Pons (tissue), 1 donor: ENCODE measurements around the gene TP73.
A peak's percentile ranks its signal among the peaks of the same experiment; 100 is the strongest.

Experiments
- DNase-seq: peaks from one replicate; pipeline ENCODE4 v3.0.0-alpha.2; 2016; ENCODE audit warnings: low spot score

Gene TP73

DNA sequence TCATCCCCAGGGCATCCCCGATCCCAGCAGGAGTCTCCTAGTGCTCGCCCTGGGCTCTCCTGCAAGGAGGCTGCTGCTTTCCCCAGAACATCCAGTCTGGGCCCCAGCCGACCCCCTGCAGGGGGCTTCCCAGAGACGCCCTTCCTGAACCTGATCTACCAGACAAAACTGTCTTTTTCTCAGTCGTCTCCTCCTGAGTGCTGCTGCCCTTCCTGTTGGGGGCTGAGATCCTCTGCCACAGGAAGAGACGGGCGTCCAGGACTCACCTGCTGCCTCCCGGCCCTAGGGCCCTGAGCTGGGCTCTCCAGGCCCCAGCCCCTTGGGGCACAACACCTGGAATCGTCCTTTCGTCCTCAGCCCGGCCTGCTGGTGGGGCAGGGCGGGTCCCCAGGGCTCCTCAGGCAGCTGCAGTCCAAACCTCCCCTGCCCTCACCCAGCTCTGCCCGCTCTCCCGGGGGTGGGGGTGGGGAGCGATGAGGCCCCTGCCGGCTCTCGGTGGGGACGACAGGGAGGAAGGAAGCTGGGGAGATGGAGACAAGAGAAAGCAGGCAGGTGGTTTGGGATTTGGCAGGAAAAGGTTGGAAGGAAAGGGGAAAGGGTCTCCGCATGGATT lies 36.9 kb downstream of the TP73 start:
- no peak for DNase-seq

DNA sequence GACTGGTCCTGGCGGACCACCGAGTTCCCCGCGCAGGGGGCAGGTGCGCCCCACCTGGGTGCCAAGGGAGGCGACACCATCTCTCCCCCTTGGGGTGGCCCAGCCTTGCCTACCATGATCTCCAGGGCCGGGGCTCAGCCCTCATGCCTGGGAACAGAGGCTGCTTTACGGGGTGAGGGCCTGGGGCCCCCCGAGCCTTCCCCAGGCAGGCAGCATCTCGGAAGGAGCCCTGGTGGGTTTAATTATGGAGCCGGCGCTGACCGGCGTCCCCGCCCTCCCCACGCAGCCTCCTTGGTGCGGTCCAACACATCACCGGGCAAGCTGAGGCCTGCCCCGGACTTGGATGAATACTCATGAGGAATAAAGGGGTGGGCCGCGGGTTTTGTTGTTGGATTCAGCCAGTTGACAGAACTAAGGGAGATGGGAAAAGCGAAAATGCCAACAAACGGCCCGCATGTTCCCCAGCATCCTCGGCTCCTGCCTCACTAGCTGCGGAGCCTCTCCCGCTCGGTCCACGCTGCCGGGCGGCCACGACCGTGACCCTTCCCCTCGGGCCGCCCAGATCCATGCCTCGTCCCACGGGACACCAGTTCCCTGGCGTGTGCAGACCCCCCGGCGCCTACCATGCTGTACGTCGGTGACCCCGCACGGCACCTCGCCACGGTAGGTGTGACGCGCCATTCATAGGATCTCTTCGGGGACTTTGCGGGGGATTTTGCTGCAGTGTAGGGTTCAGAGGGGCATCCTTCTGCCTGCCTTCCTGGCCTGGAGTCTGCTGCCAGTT lies 38.2 kb downstream of the TP73 start:
- no peak for DNase-seq

DNA sequence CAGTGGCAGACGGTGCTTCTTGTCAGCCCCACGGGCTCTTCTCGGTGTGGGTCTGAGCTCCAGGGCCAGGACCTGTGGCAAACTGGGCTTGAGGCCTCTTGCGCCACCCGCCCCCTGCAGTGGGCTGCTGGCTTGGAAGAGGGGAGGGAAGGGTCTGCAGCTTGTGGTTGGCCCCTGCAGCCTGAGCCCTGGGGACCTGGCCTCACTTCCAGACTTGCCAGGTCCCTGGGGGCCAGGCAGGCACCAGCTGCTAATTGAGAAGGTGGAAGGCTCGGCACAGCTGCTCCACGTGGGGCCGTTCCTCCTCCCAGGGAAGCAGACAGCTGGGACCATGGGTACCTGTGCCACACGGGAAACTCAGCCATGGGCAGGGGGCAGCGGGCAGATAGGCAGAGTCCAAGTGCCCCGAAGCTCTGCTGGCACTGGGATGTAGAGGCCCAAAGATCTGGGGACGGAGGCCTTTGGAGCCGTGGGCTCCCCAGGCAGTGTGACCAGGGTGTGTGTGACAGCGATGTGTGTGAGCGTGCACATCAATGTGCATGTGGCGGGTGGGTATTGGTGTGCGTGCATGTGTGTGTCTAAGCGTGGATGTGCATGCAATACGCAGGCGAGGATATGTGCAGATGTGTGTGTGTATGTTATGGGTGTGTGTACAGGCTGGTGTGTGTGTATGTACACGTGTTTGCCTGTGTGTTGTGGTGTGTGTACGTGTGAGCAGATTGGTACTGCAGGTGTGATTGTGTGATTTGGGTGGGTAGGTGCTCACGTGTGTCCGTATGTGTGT lies 39.3 kb downstream of the TP73 start:
- no peak for DNase-seq

DNA sequence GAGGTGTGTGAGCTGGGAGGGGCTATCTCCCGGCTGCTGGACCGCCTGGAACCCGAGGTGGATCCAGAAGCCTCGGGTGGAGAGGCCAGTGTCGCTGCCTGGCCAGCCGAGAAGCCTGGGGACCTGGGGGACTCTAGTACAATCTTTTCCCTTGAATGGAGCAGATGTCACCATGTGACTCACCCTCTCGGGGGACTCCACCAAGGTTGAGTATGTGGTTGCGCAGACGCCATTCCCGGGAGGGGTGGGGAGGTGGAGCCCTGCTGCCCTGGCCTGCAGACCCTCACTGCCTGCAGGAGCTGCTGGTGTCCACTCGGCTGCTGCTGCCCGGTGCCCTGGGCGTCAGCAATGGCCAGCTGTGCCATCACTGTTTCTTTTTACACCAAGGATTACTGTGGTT lies 40.3 kb downstream of the TP73 start:
- no peak for DNase-seq

DNA sequence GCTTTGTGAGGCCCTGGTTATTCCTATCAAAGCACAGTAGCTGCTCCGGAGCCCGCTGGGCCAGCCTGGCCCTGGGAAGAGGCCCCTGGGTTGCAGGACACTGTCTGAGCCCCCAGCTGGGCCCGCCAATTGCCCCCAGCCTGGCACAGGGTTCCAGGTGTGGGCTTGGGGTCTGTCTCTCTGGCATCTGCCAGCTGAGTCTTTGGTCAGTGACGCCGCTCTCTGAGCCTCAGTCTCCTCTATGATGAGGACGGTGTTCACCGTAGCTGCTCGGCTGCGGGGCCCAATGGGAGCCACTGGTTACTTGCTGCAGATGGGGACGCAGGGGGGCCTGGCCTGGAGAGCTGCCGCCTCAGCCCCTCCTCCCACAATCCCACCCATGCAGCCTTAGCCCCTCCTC lies 41.0 kb downstream of the TP73 start:
- DNase-seq = no peak

DNA sequence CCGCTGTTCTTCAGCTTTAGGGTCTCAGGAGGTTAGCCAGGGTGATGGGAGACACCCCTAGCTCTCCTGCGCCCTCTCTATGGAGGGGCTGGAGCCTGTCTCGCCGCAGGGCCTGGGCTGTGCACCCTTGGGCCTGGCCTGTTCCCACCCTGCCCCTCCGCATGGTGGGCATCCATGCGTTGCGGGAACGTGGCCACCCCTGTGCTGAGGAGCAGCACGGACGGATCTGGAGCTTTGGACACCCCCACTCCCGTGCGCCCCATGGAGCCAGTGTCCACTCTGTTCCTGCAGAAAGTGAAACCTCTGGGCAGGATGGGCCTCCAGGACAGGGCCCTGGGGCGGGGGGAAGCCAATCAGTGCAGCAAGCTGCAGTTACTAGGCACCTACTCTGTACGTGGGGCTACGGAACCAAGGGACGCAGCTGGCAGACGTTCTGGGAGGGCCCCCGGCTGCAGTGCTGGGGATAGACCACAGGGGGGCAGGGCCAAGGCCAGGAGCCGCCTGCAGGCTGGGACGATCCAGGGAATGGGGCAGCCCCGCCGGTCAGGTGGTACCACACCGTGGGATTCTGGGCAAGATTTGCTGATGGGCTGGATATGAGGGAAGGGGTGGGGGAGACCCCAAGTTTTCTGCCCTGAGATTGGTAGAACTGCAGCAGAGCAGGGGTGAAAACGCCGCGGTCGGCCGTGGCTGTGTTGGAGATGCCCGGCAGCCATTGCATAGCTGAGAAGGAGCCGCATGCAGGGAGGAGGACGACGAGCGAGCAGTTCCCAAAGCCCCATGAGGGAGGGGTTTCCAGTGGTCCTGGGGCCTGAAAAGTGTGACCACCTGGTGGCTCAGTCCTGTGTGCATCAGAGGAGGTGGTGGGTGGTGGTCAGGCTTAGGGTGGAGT lies 43.3 kb downstream of the TP73 start:
- DNase-seq = peak; percentile 9

DNA sequence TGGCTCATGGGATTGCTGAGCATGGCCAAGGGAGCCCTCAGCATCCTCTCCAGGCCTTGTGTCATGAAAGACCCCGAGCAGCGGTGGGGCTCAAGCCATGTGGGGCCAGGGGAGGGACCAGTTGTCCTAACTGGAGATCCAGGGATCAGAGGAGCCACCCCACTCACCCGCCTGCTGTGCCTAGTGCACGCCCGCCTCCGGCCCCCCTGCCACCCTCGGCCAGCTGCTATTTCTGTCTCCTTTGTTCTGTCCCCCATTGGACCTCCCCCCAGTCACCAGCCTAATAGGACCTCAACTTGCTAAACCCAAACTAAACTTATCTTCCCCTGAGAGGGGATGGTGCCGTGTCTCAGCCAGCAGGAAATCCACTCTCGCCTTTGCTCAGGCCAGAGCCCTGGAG lies 44.4 kb downstream of the TP73 start:
- no peak for DNase-seq

DNA sequence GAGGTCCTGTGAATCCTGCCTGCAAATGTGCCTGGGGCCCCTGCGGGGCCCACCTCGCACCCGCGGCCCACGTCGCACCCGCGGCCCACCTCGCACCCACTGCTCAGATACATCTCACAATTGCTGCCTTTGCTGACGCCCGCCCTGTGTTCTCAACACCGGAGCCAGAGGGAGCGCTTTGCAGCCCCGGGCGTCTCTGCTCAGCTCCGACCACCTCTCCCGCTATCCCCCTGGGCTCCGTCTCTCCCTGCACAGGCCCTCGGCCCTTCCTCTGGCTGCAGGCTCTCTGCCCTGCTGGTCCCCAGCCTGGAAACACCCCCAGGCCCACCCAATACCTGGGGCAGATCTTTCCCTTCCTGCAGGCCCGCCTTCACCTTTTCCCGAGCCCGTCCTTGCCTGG lies 44.8 kb downstream of the TP73 start:
- DNase-seq = no peak

DNA sequence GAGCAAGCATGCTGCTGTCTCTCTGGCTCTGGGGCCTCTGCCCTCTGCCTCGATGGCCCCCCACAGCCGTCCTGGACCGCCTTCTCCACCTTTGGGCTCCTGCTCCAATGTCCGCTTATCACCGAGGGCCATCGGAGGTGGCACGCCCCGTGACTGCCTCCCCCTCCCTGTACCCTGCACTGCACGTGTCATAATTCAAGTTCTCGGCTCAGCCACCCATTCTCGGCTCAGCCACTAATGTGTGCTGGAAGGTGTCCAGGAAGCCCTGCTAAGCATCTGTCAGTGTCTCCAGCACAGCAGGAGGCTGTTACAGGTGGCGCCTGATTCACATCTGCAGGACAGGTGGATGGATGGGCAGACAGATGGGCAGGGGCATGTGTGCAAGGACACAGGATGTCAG lies 45.5 kb downstream of the TP73 start:
- no peak for DNase-seq

DNA sequence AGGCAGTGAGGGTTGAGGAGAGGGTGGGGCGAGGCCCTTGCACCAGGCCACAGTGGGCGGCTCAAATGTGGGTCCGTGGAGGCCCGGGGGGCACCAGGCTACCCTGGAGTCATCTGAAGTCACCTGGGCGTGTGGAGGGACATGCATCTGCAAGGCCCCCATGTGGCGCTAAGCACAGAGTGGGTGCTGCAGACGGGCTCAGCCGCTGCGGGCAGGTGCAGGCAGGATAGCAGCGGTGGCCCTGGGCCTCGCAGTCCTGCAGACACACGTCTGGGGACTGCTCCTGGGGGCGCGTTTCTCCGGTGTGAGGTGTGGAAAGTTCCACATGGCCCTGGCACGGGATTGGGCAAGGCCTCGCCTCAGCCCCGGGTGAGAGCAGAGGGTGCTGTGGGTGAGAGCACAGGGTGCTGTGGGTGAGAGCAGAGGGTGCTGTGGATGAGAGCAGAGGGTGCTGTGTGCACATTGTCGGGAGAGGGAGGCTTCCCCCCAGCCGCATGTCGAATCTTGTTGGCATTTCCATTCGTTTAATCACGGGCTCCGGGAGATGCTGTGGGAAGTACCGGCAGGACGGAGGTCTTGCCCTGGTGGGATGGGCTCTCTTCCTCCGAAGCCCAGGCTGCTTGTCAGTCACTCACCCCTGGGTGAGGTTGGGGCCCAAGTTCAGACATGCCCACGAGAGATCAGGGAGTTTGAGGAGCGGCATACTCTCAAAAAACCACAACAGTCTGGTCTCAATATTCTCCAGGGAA lies 46.5 kb downstream of the TP73 start:
- no peak for DNase-seq

DNA sequence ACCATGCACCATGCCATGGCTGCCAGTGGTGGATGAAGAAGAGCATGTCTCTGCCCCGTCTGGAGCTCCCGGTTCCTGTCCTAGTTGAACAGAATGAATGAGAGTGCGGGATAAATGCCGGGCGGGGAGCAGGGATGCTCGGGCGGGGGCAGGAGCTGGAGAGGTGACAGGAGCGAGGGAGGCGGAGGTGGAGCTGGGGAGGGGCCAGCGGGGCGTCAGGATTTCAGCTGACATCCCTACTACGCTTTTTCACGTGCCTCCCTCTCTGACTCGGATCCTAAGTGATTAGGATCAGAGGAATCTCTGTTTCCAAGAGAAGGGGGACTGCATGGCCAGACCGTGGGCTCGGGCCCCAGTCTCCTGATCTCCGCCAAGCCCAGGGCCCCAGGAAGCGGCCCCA lies 47.3 kb downstream of the TP73 start:
- DNase-seq = no peak

DNA sequence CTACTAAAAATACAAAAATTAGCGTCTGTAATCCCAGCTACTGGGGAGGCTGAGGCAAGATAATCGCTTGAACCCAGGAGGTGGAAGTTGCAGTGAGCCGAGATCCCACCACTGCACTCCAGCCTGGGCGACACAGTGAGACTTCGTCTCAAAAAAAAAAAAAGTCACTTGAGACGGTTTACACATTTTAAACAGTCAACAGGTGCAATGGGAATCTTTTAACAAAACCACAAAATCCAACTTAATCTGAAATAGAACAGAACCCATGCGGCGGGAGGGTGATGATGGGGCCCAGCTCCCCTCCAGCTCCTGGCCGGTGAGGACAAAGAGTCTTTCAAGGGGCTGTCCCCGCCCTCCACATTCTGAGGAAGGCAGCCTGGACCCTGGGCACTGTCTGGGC lies 48.3 kb downstream of the TP73 start:
- DNase-seq = no peak

DNA sequence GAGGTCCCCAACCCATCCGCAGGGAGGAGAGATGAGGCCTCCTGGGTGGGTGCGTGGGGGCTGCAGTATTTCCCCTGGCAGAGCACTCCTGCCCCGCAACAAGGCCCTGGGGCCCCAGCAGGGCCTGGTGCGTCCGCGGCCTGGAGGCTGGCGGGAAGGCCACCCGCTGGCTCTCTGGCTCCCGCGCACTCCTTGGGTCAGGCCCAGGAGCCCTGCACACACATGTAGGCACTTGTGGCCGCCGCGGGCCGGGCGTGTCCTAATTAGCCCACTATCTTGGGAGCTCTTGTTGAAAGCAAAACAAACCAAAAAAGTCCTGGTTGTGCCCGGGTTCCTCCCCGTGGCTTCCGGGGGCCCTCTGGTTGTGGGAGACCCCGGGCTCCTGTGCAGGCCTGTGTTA lies 50.2 kb downstream of the TP73 start:
- no peak for DNase-seq

DNA sequence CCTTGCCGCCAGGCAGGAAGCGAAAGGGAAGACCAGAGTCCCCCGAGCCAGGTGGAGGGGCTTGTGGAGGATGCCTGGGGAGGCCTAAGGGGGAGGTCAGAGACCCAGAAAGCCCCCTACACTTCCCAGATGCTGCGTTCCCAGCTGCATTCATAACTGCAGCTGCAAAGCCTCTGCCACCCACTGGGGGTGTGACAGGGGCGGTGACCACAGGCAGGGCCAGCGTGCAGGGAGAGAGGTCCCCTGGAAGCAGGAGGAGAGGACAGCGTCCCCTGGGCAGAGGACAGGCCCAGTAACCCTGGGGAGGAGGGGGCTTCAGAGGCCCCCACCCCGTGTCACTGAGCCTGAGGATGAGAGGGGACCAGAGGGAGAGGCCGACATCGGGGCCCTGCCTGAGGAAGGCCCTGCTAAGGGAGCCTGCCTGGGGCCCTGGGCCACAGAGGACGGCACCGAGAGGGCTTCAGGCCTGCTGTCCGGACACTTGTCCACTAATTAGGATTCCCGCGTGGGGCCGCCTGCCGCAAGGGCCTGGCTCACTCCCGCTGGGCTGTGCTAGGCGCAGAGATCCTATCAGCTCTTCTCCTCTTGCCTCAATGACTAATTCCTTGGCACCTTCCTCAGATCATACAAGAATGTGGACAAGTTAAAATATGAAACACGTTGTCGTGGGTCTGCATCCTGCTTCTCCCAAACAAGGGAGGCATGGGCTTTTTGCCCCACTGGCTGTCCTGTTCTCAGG lies 50.8 kb downstream of the TP73 start:
- no peak for DNase-seq

DNA sequence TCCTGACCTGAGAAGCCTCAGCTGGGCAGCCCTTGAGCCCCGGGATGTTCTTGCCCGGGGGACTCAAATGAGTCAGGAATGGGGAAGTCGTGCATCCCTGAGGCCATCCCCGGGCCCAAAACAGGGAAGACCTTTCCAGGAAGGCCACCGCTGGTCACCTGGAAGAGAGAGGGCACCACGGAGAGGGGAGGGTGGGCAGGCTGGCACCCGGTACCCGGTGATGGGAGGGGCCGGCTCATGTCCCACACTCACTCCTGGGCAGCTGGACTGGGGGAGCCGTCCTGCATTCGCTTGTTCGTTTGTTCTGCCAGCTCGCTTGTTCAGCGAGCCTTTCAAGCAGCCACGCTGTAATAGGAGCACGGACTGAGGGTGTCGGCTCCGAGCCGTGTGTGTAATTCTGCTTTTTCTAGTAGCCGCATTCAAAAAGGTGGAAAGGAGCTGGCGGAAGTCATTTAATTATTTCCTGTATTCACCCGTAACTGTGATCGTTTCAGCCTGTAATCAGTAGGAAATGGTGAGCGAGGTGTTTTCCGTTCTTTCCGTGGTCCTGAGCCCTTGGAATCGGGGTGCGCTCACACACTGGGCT lies 51.6 kb downstream of the TP73 start:
- no peak for DNase-seq

DNA sequence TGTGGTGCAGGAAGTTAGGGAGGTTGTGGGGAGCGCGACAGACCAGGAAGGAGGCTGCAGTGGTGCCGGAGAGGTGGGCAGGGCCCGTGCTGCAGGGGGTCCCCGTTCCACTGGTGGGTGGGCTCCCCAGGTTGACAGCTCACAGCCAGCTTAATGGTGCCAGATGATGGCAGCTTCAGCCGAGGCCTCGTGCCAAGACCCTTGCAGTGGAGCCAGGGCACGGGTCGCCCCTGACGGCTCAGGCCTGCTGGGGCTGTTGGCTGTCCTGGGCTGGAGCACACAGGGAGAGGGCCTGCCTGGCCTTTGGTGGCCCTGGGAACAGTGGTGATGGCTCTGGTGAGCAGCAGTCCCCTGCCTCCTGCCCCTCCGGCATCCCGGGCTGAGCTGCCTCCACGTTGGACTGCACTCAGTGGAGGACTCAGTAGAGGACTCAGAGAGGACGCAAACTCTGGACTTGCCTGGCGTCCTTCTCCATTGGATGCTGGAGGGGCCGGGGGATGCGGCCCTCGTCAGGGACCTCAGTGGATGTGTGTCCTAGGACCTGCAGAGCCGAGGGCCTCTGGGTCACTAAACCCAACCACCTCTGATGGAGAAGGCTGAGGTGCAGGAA lies 53.1 kb downstream of the TP73 start:
- no peak for DNase-seq

DNA sequence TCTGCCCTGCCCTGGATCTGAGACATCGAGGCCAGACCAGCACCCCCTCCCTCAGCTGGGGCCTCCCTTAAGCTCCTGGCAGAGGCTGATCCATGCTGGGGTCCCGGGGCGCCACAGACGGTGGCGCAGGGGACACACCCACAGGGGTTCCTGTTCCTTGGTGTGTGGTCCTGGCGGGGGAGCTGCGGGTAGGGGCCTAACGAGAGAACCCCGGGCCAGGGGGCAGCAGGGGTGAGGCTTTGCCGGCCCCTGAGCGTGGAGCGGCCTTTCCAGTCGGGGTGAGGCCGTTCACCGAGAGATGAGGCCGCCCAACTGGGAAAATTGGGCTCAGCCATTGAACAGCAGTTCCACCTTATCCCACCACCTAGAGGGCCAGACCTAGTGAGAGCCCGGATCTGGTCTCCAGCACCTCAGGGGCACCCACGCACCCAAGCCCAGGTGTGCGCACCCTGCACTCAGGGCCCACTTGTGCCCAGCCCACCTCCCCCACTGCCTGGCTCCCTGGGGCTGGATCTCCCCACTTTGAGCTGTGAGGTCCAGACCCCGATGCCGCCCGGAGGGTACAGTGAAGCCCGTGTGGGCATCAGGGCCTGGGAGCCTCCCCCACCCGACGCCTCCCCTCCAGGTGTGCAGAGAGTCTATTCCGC lies 54.5 kb downstream of the TP73 start:
- no peak for DNase-seq

DNA sequence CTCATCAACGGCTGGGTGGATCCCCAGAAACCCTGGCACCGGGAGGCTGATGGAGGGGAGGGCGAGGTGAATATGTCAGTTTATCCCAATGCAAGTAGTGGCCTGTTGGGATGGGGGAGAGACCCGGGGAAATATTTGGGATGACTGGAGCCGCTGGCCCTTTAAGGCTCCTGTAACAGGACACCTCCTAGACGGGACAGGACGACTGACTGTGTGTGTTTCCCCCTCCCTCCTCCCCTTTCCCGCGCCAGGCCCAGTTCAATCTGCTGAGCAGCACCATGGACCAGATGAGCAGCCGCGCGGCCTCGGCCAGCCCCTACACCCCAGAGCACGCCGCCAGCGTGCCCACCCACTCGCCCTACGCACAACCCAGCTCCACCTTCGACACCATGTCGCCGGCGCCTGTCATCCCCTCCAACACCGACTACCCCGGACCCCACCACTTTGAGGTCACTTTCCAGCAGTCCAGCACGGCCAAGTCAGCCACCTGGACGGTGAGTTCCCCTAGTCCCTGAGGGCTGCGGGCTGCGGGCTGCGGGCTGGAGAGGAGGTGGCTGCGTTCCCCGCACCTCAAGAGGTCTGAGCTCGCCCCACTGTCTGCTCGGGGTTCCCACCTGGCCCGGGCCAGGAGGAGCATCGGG lies 55.1 kb downstream of the TP73 start:
- no peak for DNase-seq

DNA sequence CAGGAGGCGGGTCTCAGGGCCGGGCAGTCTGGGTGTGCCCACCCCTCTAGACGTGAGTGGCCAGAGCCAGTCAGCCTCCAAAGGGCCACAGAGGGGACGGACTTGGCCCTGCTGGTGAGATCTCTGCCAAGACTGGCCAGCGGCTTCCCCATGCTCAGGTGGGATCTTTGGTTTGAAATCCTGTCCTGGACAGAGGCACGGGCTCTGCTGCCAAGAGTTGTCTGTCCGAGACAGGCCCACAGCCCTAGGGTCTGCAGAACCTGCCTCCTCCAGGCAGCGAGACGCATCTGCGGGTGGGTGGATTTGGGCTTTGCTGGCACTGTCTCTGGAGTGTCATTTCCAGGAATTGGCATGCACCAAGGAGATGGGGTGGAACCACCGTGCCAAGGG lies 55.6 kb downstream of the TP73 start:
- no peak for DNase-seq
